ENCODE measurements around the gene MTHFSD.

Gene MTHFSD

GRCh38 chr16:86546638-86547013 is 8.4 kb downstream of the MTHFSD start:
- DNase-seq, result no peak

- no peak for DNase-seq
Measured at GRCh38 chr16:86545954-86546637, 8.9 kb downstream of the MTHFSD start.

GRCh38 chr16:86545481-86545880 is 9.6 kb downstream of the MTHFSD start:
- DNase-seq, result no peak

- no peak for DNase-seq
Measured at GRCh38 chr16:86542756-86543750, 12.0 kb downstream of the MTHFSD start.

- no peak for DNase-seq
Measured at GRCh38 chr16:86541560-86541959, 13.5 kb downstream of the MTHFSD start.

- DNase-seq, result no peak
Measured at GRCh38 chr16:86540894-86541293, 14.1 kb downstream of the MTHFSD start.

- no peak for DNase-seq
Measured at GRCh38 chr16:86538196-86538780, 16.7 kb downstream of the MTHFSD start.

GRCh38 chr16:86537486-86537885 is 17.5 kb downstream of the MTHFSD start:
- DNase-seq, result no peak

GRCh38 chr16:86536621-86537020 is 18.4 kb downstream of the MTHFSD start:
- no peak for DNase-seq

GRCh38 chr16:86534779-86535615 is 20.0 kb downstream of the MTHFSD start:
- DNase-seq, result no peak

GRCh38 chr16:86533767-86534351 is 21.2 kb downstream of the MTHFSD start:
- DNase-seq, result no peak

- no peak for DNase-seq
Measured at GRCh38 chr16:86533076-86533475, 22.0 kb downstream of the MTHFSD start.

GRCh38 chr16:86532526-86532815 is 22.6 kb downstream of the MTHFSD start:
- DNase-seq, result no peak

GRCh38 chr16:86531641-86532525 is 23.2 kb downstream of the MTHFSD start:
- DNase-seq, result no peak

- DNase-seq, result no peak
Measured at GRCh38 chr16:86531191-86531545, 23.9 kb downstream of the MTHFSD start.

GRCh38 chr16:86530251-86531190 is 24.5 kb downstream of the MTHFSD start:
- no peak for DNase-seq

- DNase-seq, result no peak
Measured at GRCh38 chr16:86529160-86529559, 25.9 kb downstream of the MTHFSD start.

- DNase-seq, result no peak
Measured at GRCh38 chr16:86528061-86528929, 26.7 kb downstream of the MTHFSD start.

- no peak for DNase-seq
Measured at GRCh38 chr16:86527366-86527765, 27.7 kb downstream of the MTHFSD start.

Data from NCI-H748 treated with DMSO at 0.1 percent for 48 hours (cell line).